ENCODE measurements around the gene TGFB2.
A peak's percentile ranks its signal among the peaks of the same experiment; 100 is the strongest.

TGFB2 gene

DNA sequence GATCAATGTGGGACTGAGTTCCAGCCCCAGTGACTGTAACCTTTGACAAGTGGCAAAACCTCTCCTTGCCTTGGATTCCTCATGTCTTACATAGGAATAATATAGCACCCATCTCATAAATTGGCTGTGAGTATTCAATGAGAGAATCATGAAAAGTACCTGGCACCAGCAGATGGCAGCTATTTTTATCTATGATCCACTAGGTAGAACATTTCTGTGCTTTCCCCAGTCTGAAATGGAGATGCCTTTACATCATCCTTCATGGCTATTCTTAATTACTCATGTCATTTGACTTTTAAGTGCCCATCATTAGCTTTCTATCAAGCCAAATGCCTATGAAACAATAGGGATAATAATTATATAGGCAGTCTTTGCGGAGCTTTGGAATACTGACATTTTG, 130.1 kb downstream of the TGFB2 start:
- Histone ChIP-seq H3K4ac (ENCODE audit: low read depth, low read length) (no peak overlapping the region), H4K91ac (ENCODE audit: low read depth, low read length) (peak overlapping the region; percentile 62), H3K27me3 (ENCODE audit: insufficient read depth, low read length) (no peaks in the 10 kb centered on the region), H3K79me2 (ENCODE audit: control insufficient read depth, insufficient read depth, low read length, poor library complexity) (no peaks in the 10 kb centered on the region), H3K23ac (ENCODE audit: low read length) (no peak overlapping the region), H2BK120ac (ENCODE audit: insufficient read depth, low read length, poor library complexity) (peak overlapping the region; percentile 51), H3K4me1 (ENCODE audit: control insufficient read depth in 1 of 2, insufficient read depth in 2 of 2, low read length in 2 of 2) (peaks cover 4 to 13% of the 10 kb centered on the region in 2 experiments), H4K12ac (ENCODE audit: low read depth, low read length) (no peak overlapping the region), H4K8ac (ENCODE audit: low read depth, low read length) (peak overlapping the region; percentile 54), H2BK12ac (ENCODE audit: low read length) (peak overlapping the region; percentile 84), H2AK5ac (ENCODE audit: low read length) (no peak overlapping the region), H3K4me2 (ENCODE audit: low read length) (no peak overlapping the region), H3K18ac (ENCODE audit: low read length) (no peak overlapping the region), H3K9me3 (ENCODE audit: insufficient read depth, low read depth, low read length) (no peaks in the 10 kb centered on the region), H3K79me1 (ENCODE audit: low read length) (peaks cover 14% of the 10 kb centered on the region), H3K14ac (ENCODE audit: low read length) (peak overlapping the region; percentile 56), H3K4me3 (ENCODE audit: low read depth, low read length) (no peak overlapping the region), H3K36me3 (ENCODE audit: control insufficient read depth in 1 of 2, insufficient read depth in 2 of 2, low read length in 2 of 2) (no peaks in the 10 kb centered on the region), H3K27ac (ENCODE audit: low read depth, low read length) (no peak overlapping the region), H2AFZ (ENCODE audit: insufficient read depth, low read length, poor library complexity) (no peak overlapping the region), H3K9ac (ENCODE audit: low read length) (no peak overlapping the region), H2BK5ac (ENCODE audit: low read depth, low read length, poor library complexity) (peak overlapping the region; percentile 49)
- no CpG with 5 or more reads among the region's 1 CpG for WGBS (ENCODE audit: extremely low coverage, insufficient coverage, insufficient read length)
- peak in 1 of 2 donors; percentile 33 for DNase-seq

DNA sequence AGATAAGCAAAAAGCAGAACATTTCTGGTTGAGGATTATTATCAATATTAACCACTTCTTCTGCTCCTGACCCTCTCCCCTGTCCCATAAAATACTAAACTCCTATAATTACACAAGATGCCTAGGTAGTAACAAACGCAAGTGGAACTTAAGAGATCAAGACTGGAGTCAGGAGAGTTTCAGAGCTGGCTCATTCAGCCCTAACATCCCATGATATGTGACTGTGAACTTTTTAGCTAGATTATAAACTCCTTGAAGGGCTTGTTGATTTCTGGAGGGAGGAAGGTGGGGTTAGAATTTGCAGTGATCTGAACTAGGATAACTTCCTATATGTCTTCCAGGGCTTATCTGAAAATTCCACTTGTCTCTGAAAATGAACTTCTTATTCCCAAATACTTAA, 130.6 kb downstream of the TGFB2 start:
- Histone ChIP-seq H3K23ac (ENCODE audit: low read length) (no peak overlapping the region), H2BK120ac (ENCODE audit: insufficient read depth, low read length, poor library complexity) (peak overlapping the region; percentile 17), H3K4me3 (ENCODE audit: low read depth, low read length) (no peak overlapping the region), H3K27me3 (ENCODE audit: insufficient read depth, low read length) (no peaks in the 10 kb centered on the region), H2BK5ac (ENCODE audit: low read depth, low read length, poor library complexity) (peak overlapping the region; percentile 14), H4K8ac (ENCODE audit: low read depth, low read length) (no peak overlapping the region), H4K91ac (ENCODE audit: low read depth, low read length) (no peak overlapping the region), H3K14ac (ENCODE audit: low read length) (no peak overlapping the region), H2AFZ (ENCODE audit: insufficient read depth, low read length, poor library complexity) (no peak overlapping the region), H2AK5ac (ENCODE audit: low read length) (no peak overlapping the region), H3K9me3 (ENCODE audit: insufficient read depth, low read depth, low read length) (no peaks in the 10 kb centered on the region), H3K9ac (ENCODE audit: low read length) (no peak overlapping the region), H3K79me1 (ENCODE audit: low read length) (peaks cover 14% of the 10 kb centered on the region), H2BK12ac (ENCODE audit: low read length) (peak overlapping the region; percentile 89), H3K18ac (ENCODE audit: low read length) (no peak overlapping the region), H3K36me3 (ENCODE audit: control insufficient read depth in 1 of 2, insufficient read depth in 2 of 2, low read length in 2 of 2) (no peaks in the 10 kb centered on the region), H3K27ac (ENCODE audit: low read depth, low read length) (no peak overlapping the region), H3K4me2 (ENCODE audit: low read length) (no peak overlapping the region), H3K79me2 (ENCODE audit: control insufficient read depth, insufficient read depth, low read length, poor library complexity) (no peaks in the 10 kb centered on the region), H3K4ac (ENCODE audit: low read depth, low read length) (no peak overlapping the region), H4K12ac (ENCODE audit: low read depth, low read length) (no peak overlapping the region), H3K4me1 (ENCODE audit: control insufficient read depth in 1 of 2, insufficient read depth in 2 of 2, low read length in 2 of 2) (peaks cover 4 to 13% of the 10 kb centered on the region in 2 experiments)
- WGBS (ENCODE audit: extremely low coverage, insufficient coverage, insufficient read length), result no CpG with 5 or more reads among the region's 1 CpG
- DNase-seq, result no peak

DNA sequence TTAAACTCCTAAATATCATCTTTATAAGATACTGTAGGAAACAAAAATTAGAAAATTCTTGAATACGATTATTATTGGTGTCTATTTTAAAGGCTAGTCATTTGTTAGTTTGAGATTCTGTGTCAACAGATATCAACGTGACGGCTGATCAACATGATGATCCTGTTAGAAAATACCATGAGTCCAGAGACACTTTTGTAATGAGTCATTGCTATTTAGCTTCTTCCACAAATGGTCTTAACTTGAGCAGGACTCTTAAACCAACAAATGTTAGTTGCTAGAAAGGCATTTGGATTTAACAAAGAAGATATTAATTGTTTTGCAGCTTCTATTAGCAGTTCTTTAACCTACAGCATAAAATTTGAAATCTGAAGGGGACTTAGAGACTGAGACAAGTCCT, 131.2 kb downstream of the TGFB2 start:
- no peak overlapping the region for H3K4ac ChIP-seq (ENCODE audit: low read depth, low read length)
- H3K9ac ChIP-seq (ENCODE audit: low read length), result no peak overlapping the region
- no CpG with 5 or more reads among the region's 3 CpGs for WGBS (ENCODE audit: extremely low coverage, insufficient coverage, insufficient read length)
- H3K79me1 ChIP-seq (ENCODE audit: low read length), result peaks cover 14% of the 10 kb centered on the region
- no peak overlapping the region for H3K18ac ChIP-seq (ENCODE audit: low read length)
- no peaks in the 10 kb centered on the region for H3K79me2 ChIP-seq (ENCODE audit: control insufficient read depth, insufficient read depth, low read length, poor library complexity)
- no peak overlapping the region for H2BK120ac ChIP-seq (ENCODE audit: insufficient read depth, low read length, poor library complexity)
- no peak overlapping the region for H2AFZ ChIP-seq (ENCODE audit: insufficient read depth, low read length, poor library complexity)
- no peak overlapping the region for H2BK12ac ChIP-seq (ENCODE audit: low read length)
- H3K9me3 ChIP-seq (ENCODE audit: insufficient read depth, low read depth, low read length), result no peaks in the 10 kb centered on the region
- no peak overlapping the region for H2BK5ac ChIP-seq (ENCODE audit: low read depth, low read length, poor library complexity)
- no peaks in the 10 kb centered on the region for H3K27me3 ChIP-seq (ENCODE audit: insufficient read depth, low read length)
- H3K4me3 ChIP-seq (ENCODE audit: low read depth, low read length), result no peak overlapping the region
- H3K4me1 ChIP-seq (ENCODE audit: control insufficient read depth in 1 of 2, insufficient read depth in 2 of 2, low read length in 2 of 2), result peaks cover 4 to 13% of the 10 kb centered on the region in 2 experiments
- no peak overlapping the region for H3K14ac ChIP-seq (ENCODE audit: low read length)
- no peak overlapping the region for H2AK5ac ChIP-seq (ENCODE audit: low read length)
- no peak overlapping the region for H3K4me2 ChIP-seq (ENCODE audit: low read length)
- no peak overlapping the region for H4K12ac ChIP-seq (ENCODE audit: low read depth, low read length)
- no peak overlapping the region for H4K8ac ChIP-seq (ENCODE audit: low read depth, low read length)
- no peaks in the 10 kb centered on the region for H3K36me3 ChIP-seq (ENCODE audit: control insufficient read depth in 1 of 2, insufficient read depth in 2 of 2, low read length in 2 of 2)
- no peak overlapping the region for H4K91ac ChIP-seq (ENCODE audit: low read depth, low read length)
- peak; percentile 36 to 83 for DNase-seq
- H3K23ac ChIP-seq (ENCODE audit: low read length), result no peak overlapping the region
- no peak overlapping the region for H3K27ac ChIP-seq (ENCODE audit: low read depth, low read length)

DNA sequence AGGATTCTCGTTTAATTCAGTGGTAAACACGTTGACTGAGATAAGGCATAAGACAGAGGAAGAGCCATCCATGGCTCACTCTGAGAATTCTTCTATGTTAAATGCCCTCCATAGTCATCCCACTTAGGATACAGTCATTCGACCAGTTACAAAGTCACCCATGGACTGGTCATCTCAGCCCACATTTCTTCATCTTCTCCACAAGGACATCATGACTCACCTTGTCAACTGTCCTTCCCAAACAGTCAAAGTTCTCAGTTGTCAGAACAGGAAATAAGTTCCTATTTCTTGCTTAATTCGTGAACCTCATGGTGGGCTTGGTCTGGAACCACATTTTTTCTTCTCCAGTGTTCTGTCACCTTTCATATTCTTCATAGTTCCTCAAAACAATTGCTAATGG, 133.2 kb downstream of the TGFB2 start:
- no peak overlapping the region for H3K23ac ChIP-seq (ENCODE audit: low read length)

More for the DNA sequence above, 133.2 kb downstream of the TGFB2 start:
- no peak overlapping the region for H2BK12ac ChIP-seq (ENCODE audit: low read length)
- no peak overlapping the region for H4K12ac ChIP-seq (ENCODE audit: low read depth, low read length)
- H3K14ac ChIP-seq (ENCODE audit: low read length), result no peak overlapping the region
- peaks cover 4 to 13% of the 10 kb centered on the region in 2 experiments for H3K4me1 ChIP-seq (ENCODE audit: control insufficient read depth in 1 of 2, insufficient read depth in 2 of 2, low read length in 2 of 2)
- H3K4me2 ChIP-seq (ENCODE audit: low read length), result no peak overlapping the region
- no peak overlapping the region for H3K27ac ChIP-seq (ENCODE audit: low read depth, low read length)
- H3K4ac ChIP-seq (ENCODE audit: low read depth, low read length), result peak overlapping the region; percentile 0
- H2AFZ ChIP-seq (ENCODE audit: insufficient read depth, low read length, poor library complexity), result no peak overlapping the region
- no peak overlapping the region for H3K18ac ChIP-seq (ENCODE audit: low read length)
- no CpG with 5 or more reads among the region's 4 CpGs for WGBS (ENCODE audit: extremely low coverage, insufficient coverage, insufficient read length)
- H4K8ac ChIP-seq (ENCODE audit: low read depth, low read length), result no peak overlapping the region
- H2AK5ac ChIP-seq (ENCODE audit: low read length), result no peak overlapping the region
- no peaks in the 10 kb centered on the region for H3K27me3 ChIP-seq (ENCODE audit: insufficient read depth, low read length)
- no peak overlapping the region for H2BK120ac ChIP-seq (ENCODE audit: insufficient read depth, low read length, poor library complexity)
- no peak overlapping the region for H4K91ac ChIP-seq (ENCODE audit: low read depth, low read length)
- H3K79me1 ChIP-seq (ENCODE audit: low read length), result peaks cover 16% of the 10 kb centered on the region
- H3K9me3 ChIP-seq (ENCODE audit: insufficient read depth, low read depth, low read length), result no peaks in the 10 kb centered on the region
- no peak overlapping the region for H3K4me3 ChIP-seq (ENCODE audit: low read depth, low read length)
- no peaks in the 10 kb centered on the region for H3K79me2 ChIP-seq (ENCODE audit: control insufficient read depth, insufficient read depth, low read length, poor library complexity)
- DNase-seq, result peak in 1 of 2 donors; percentile 64
- H2BK5ac ChIP-seq (ENCODE audit: low read depth, low read length, poor library complexity), result no peak overlapping the region
- H3K36me3 ChIP-seq (ENCODE audit: control insufficient read depth in 1 of 2, insufficient read depth in 2 of 2, low read length in 2 of 2), result no peaks in the 10 kb centered on the region
- H3K9ac ChIP-seq (ENCODE audit: low read length), result no peak overlapping the region

Data from trophoblast cell (in vitro differentiated cells and primary cell).